NCI-H146 treated with DMSO at 0.1 percent for 48 hours (cell line): ENCODE measurements around the gene NRM.
"Not testable (repeated sequence)": the region's sequence is repeated elsewhere in the genome, so short reads cannot be mapped to it uniquely, and the experiment has no call there.

Source experiments
- DNase-seq: peaks from one replicate; lab custom pipeline; 2025; ENCODE audit not compliant: unreplicated experiment; lab: John Stamatoyannopoulos, UW

NRM gene

GRCh38 chr6:30690403-30691207 lies at the start of gene NRM:
NRM (minus strand) TSS chr6:30690984; CDS start chr6:30690974, 10 bp downstream.
- peak; percentile 90 for DNase-seq

DNA sequence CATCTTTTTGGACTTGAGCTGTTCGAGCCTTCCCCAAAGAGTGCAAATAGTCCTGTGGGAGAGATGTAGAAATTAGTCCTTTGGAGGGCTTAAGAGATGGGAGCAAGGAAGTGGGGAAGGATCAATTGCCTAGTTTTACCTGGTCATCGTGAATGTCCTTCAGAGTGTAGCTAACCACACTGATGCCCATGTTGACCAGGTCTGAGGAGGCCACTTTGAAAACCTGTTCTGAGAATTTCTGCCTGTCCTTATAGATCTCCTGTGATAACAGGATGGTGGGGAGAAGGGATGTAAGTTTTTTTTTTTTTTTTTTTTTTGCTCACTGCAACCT lies 49.7 kb upstream of the NRM start:
- no peak for DNase-seq

GRCh38 chr6:30738532-30738931 lies 47.7 kb upstream of the NRM start:
- DNase-seq, result no peak

GRCh38 chr6:30735668-30736314 lies 45.0 kb upstream of the NRM start:
- DNase-seq, result no peak

GRCh38 chr6:30732237-30732943 lies 41.6 kb upstream of the NRM start:
- DNase-seq, result no peak

DNA sequence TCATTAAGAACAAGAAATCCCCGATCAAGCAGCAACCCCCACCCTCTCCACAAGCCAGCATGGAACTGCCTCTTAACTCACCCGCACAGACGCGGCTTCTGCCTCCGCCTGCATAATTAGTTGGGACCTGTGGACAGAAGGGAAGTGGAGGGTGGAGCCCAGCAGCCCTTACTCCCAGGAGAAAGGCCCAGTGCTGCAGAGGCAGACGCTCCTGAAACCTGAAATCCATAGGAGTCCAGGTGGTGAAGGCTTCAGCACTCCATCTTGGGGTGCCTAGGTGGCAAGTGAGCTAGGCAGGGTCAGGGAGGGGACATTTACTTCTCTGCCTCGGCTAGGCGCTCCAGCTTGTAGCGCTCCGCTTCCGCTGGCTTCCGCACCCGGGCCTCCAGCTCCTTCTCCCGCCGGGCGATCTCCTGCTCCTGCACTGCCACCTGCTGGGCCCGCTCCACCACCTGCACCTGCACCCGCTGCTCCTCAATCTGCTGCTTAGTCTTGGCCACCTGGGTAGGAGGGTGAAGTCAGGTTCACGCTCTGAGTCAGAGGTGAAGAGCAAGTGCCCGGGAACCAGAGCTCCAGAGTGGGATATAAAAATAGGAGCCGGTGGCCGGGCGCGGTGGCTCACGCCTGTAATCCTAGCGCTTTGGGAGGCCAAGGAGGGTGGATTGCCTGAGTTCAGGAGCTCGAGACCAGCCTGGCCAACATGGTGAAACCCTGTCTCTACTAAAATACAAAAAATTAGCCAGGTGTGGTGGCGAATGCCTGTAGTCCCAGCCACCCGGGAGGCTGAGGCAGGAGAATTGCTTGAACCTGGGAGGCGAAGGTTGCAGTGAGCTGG lies 40.0 kb upstream of the NRM start:
- peak; percentile 73 for DNase-seq

DNA sequence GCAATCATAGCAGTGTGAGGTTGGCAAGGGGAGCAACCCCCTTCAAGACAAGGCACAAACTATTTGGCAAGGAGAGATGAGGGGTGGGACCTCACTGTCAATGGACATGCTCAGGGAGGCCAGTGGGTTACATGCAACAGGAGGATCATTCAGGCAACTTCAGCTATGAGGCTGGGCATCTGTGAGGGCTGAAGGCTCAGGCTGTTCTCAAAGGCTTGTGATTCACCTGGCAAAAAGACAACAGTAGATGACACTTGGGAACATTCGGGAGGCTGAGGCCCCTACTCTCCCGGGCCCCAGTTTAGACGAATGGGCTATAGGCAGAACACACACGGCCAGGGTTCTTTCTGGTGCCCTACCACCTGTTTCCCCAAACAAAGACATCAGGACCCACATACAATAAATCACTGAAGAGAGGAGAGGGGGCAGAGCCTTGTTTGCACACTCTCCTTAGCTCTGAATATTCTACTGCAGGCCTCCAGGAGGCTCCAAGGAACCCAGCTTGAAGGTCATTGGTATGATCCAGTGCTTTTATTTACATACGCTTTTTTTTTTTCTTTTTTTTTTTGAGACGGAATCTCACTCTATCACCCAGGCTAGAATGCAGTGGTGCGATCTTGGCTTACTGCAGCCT lies 37.3 kb upstream of the NRM start:
- no peak for DNase-seq

- no peak for DNase-seq
Observed at GRCh38 chr6:30726506-30727413, 36.0 kb upstream of the NRM start.

DNA sequence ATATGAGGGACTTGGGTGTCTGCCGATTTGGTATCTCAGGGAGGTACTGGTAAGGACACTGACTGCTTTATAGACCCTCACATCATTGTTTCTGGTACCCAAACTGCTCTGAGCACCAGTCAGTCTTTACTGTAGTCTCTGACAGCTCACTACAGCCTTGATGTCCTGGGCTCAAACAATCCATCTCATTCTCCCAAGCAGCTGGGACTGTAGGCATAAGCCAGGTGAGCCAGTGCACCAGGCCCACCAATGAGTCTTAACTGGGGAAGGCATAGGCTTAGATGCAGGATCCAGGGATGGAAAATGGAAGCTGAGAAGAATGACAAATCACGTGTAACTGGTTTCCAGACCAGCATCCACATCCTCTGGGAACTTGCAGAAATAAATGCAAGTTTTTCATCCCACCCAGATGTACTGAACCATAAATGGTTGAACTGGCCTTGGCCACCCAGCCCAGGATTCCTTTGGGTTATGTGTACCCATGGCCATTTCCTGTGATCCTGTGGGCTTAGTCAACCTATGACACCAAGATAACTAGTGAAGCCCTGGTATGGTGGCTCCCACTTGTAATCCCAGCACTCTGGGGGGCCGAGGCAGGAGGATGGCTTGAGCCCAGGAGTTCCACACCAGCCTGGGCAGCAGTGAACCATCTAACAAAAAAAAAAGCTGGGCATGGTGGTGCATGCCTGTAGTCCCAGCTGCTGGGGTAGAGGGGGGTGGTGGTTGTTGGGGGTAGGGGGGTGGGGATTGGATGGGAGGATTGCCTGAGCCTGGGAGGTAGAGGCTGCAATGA lies 35.1 kb upstream of the NRM start:
- DNase-seq, result no peak

DNA sequence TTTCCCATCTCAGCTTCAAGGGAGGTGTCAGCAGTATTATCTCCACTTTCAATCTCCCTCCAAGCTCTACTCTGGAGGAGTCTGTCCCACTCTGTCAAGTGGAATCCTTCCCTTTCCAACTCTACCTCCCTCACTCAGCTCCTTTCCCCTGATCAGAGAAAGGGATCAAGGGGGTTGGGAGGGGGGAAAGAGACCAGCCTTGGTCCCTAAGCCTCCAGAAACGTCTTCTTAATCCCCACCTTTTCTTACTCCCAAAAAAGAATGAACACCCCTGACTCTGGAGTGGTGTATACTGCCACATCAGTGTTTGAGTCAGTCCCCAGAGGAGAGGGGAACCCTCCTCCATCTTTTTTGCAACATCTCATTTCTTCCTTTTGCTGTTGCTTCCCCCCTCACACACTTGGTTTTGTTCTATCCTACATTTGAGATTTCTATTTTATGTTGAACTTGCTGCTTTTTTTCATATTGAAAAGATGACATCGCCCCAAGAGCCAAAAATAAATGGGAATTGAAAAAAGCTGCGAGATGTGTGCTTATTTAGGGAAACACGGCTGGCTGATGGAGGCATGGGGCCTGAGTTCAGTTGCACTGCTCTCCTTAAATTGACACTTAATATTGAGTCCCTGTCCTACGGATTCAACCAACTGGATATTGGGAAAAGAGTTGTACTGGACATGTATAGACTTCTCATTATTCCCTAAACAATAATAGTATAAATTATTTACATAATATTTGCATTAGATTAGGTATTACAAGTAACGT lies 34.3 kb upstream of the NRM start:
- DNase-seq, result no peak

GRCh38 chr6:30723843-30724741 lies 33.3 kb upstream of the NRM start:
- DNase-seq, result not testable (repeated sequence)

- not testable (repeated sequence) for DNase-seq
Observed at GRCh38 chr6:30723159-30723842, 32.5 kb upstream of the NRM start.

GRCh38 chr6:30722280-30723112 lies 31.7 kb upstream of the NRM start:
- DNase-seq, result peak; percentile 37

- not testable (repeated sequence) for DNase-seq
Observed at GRCh38 chr6:30722025-30722279, 31.2 kb upstream of the NRM start.

GRCh38 chr6:30721198-30722024 lies 30.6 kb upstream of the NRM start:
- DNase-seq, result peak; percentile 72
